IPS DF 19.7 (cell line): Measurements from ENCODE around the gene CHRM4.

Source experiments
- DNase-seq: peaks from one replicate; pipeline ENCODE4 v3.0.0-alpha.2; 2013; ENCODE audit warnings: low read depth, low spot score

CHRM4 gene

DNA sequence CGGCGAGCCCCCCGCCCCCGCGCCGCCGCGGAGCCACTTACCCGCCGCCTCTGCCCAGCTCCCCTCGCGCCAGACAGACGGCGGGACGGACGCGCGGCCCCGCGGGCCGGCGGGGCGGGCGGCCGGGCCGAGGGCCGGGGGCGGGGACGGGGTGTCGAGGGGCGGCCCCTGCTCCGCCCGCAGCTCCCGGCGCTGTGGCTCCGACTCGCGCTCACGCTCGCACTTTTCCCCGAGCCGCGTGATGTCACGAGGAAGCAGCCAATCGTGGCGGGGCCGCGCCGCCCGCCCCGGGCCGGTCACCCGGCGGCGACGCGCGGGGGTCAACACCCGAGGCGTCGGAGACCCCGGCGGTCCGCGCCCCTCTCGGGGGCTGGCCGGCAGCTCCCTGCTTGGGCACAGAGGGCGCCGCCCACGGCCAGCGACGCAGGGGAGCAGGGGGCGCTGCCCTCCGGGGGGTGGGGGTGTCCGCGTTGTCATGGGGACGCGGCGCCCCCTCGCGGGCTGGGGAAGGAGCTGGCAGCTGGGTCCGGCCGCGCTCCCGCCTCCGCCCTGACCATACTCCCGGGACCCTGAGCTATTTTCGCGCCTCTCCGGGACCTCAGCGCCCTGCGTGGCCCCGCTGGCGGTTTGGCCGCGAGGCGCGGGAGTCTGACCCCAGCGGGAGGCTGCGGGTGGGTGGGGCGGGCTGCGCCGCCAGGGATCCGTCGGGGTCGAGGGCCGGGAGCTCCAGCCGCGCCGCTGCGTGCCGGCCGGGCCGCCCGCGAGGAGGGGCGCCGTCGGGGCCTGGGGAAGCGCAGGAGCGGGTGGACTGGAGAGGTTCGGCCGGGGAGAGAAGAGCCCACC, at the start of gene CHRM4:
Gene CHRM4 (minus strand): TSS at position 199 of the 843 bp plus-strand sequence. CDS start 5,219 bp downstream, outside the sequence.
- DNase-seq, result no peak

DNA sequence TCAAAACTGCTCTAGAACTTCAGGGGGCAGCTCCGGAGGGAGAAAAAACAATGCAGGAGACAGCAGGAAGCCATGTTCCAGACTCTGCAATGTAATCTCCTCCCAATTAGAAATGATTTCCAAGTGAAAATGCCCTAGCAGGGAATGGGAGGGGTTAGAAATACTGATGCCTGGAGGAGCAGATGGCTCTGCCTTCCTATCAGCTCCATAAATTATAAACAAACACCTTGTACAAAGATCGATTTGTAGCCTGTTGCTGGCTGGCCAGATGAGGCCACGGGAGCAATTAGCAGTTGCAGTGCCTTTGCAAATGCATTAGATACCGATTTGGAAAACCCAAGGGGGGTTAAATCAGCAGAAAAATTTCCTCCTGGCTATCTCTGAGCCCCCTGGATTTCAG, 46.6 kb upstream of the CHRM4 start:
- no peak for DNase-seq

DNA sequence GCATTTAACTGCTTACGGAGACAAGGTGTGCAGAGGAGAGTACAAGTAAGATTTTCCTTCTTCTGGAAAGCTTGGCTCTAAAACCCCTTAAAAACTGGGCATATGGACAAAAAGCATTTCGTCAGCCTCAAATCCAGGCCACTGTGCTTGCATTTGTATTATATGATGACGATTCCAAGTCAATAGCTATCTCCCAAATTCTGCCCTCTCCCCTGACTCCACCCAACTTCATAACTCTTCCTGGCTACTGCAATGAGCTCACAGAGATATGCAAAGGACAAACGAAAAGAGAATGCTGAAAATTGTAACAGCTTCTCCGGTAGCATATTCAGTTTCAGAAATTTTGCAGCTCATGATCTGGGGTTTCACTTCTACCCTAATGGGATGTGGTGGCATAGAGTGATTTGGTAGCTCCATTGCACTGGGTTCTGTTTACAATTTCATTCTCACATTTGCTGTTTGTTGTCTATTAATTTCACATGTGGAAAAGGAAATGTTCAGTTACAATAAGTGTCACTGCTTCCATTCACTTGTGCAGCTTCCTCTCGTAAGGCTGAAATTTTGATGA, 45.6 kb upstream of the CHRM4 start:
- DNase-seq, result no peak

DNA sequence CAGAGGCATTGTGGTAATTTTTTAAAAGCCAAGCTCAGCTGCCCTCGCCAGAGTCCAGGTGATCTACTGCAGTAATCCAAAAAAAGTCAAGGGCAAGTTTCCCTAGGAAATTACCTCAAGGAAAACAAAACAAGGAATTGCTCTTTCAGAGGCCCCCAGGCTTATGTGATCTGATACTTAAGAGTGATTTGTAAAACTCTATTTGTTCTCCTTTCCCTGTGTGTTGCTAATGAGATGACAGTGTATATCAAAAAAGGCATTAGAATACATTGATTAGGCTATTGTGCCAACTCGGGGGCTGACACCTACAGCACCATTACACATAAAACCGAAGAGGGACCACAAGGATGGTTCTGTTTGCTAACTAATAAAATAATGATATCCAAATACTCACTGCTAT, 44.5 kb upstream of the CHRM4 start:
- no peak for DNase-seq

DNA sequence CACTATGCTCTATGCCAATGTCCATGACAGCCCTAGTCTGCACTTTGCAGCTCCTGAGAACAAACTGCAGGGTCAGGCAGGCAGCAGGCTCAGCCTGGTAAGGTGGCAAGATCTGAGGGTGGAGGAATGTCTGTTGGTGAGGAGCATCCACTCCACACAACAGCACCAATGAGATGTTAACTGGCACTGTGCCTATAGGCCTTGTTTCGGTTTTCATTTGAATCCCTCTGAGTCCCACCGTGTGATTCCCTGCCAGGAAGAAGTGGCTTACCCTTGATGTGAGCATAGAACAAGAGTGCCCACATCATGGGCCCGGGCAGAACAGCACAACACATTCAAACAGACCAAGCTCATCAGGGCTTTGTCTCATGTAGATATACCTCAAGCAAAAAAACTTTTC, 44.1 kb upstream of the CHRM4 start:
- no peak for DNase-seq

DNA sequence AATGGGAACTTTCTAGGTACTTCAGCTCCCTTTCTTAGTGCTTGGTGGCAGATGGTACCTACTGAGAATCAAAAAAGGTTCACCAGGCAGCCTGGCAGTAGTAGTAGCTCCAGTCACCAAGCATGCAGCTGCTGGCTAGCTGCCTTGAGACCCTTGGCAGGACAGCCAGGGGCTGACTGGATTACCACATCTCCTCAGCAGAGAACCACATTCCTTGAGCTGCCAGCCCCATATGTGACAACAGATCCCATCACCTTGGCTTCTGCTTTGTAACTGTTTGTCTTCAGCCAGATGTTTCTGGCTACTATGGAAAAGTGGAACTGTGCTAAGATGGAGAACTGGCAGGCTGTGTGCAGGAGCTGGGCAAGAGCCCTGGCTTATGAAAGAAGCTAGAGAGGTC, 39.6 kb upstream of the CHRM4 start:
- DNase-seq, result no peak

DNA sequence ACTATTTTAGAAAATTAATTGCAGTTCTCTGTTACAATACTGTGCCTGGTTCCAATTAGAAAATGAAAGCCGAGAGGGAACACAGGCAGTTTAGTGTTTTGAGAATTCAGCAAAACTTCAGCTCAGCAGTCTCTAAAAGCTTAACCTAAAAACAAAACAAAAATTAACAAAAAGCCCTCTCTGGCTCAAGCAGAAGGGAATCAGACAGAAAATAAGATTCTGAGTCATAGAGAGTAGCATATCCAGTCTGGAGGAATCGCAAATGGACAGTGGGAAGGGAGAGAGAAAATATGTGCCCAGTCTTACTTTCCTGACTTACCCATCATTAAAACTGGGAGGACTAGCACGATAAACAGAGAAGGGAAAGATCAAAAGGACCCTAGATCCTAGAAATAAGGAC, 38.1 kb upstream of the CHRM4 start:
- no peak for DNase-seq

DNA sequence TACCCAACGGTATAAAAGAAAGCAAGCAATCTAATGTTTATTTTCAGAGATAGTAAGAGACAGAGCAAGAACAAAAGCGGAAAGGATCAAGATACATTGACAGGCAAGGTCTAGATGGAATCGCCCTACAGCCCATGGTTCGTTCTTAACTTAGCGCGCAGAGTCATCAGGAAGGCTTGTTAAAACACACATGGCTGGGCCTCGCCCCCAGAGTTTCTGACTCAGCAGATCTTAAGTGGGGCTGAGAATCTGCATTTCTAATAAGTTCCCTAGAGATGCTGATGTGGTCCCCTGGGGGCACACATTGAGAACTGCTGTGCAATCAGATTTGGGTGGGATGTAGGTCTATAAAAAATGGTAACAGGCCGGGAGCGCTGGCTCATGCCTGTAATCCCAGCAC, 35.8 kb upstream of the CHRM4 start:
- peak; percentile 40 for DNase-seq

DNA sequence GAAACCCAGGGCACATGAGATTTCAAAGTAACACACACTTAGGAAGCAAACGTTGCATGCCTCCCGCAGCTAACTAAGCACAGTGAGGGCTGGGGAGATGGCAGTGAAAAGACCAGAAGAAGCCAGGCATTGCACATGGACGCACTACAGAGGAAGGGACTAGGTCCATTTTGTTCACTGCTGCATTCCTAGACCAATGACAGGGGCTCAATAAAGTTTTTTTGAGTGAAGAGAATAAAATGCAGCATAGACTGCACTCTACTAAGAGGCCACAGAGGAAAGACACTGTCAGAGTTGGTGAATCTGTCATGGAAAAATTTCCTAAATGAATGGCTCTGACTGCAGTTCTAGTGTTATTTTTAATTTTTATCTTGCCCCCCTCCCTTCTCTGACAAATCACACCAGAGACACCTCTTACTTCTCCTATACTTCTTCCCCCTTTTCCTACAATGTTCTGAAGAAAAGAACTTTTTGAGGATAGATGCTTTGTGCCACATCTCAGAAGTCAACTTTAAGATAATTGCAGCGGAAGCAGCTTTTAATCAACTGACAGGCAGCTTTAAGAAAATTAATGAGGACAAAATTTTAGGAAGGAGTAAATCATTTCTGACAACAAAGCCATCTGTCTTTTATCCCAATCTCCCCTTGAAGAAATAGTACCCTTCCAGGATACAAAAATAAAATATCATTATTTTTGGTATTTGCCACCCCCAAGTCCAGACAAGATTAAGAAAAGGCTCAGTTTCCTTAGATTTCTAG, 34.8 kb upstream of the CHRM4 start:
- no peak for DNase-seq

DNA sequence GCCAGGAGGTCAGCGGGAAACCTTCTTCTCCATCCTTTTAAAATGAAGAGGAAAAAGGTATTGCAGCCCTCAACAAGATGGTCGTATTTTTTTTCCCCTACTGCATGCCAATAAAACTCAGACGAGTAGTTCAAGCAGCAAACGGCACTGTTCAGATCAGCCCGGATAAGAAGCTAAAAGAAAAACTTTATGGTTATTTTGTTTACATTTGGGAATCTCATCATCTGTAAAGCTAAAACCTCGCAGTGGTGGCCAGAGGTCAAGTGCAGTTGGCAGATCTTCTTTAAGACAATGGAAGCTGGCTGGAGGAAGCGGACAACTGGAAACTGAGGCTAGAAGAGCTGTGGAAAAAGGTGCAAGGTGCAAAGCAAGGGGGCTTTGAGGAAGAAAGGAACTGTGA, 31.0 kb upstream of the CHRM4 start:
- no peak for DNase-seq

DNA sequence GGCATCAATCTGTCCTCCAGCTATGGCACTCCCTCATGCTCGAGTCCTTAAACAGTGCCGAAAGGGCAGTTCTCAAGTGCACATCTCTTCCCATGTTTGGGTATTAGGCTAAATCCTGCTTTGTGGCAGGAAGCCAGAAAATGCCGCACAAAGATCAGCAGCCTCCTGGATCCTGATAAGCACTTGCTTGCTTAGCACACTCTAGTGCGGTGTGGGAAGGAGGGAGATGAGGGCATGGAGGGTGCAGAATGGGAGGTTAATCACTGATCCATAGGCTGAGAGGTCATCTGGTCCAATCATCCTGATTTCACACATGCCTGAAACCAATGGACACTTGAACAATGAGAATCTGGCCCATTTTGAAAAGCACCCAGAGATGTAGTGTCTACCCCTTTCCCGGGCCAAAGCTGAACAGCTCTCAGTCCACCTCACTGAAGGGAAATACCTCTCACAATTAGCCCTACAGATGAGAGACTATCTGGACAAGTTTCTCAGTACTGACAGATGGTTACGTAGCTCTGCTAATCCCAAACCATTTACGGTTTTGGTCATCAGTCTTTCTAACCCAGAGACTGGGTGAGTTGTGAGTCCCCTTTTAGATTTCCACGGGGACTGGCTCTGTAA, 29.8 kb upstream of the CHRM4 start:
- no peak for DNase-seq

DNA sequence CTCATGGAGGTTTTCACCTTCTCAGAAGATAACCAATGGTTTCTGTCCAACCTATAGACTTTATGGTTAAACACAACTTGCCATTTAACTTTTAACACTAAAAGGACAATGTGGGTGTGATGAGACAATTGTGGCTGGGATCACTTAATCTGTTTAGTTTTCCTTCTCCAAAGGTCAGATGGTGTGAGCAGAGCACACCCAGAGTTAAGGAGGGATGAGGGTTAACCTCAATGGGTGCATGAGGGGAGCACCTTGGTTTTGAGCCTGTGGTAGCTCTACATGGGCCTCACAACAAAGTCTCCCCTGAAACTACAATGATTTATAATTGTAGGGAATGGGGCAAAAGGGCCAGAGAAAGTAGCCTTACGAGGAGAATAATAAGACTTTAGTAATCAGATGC, 28.9 kb upstream of the CHRM4 start:
- DNase-seq, result no peak

DNA sequence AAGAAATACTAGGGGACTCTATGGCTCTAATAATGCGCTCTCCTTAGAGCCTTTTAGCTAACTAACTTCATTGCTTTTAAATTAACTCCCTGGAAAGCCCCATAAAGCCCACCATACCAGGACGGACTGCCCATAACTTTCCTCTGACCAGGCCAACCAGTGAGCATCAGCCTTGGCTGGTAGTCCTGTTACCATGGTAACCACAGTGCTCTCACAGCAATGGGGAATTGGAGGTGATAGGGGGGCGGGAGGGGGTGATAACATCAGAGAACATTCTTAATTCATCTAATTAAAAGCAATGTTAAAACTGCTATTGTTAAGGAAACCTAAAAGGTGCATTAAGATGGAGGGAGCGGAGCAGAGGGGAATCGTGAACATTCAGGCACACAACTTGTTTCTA, 27.2 kb upstream of the CHRM4 start:
- DNase-seq, result no peak

DNA sequence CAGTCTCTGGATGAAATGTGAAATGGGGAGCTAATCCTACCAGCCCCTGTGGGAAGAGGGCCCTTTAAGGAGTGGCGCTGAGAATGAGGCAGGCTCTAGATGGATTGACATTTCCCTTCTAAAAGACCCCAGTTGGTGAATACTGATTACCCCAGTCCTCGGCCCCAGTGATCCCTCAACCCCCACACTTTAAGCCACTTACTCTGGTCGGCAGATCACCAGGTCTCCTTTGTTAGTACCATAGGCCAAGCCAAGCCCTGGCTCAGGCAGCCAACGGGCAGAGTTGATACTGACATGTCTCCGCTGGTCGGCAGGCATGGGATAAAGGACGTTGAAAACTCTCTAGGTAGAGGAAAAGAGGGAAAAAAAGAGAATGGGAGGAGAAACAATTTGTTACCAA, 26.1 kb upstream of the CHRM4 start:
- no peak for DNase-seq

DNA sequence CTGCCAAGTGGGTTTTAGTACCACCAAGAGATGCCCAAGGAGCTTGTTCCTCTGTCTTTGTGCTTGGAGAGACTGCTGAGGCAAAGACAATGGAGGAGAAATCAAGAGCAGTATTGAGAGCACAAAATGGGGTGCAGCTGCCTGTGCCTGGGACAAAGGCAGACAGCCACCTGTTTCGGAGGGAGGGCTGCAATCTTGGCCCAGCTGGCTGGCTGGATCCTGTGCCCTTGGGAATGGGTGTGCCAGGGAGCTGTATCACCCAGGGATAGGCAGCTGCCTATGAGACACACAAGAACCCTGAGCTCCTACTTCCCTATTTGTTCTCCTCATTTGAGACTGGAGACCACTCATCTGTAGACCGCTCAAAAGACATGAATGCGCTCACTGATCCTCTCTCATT, 23.3 kb upstream of the CHRM4 start:
- no peak for DNase-seq

DNA sequence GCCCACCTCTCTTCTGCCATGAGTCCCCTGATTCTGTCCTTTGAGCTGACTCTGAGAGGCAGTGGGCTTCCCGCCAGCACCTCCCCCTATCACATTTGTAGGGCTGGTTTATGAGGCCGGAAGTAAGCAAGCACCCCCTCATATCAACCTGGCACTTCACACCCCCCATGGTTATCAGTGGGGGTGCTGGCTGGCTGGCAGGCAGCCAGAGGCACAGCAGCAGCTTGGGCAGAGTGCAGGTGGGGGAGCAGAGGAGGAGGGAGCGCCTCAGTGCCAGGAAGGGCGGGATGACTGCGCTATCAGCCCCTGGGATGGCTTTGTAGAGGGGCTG, 22.9 kb upstream of the CHRM4 start:
- no peak for DNase-seq

DNA sequence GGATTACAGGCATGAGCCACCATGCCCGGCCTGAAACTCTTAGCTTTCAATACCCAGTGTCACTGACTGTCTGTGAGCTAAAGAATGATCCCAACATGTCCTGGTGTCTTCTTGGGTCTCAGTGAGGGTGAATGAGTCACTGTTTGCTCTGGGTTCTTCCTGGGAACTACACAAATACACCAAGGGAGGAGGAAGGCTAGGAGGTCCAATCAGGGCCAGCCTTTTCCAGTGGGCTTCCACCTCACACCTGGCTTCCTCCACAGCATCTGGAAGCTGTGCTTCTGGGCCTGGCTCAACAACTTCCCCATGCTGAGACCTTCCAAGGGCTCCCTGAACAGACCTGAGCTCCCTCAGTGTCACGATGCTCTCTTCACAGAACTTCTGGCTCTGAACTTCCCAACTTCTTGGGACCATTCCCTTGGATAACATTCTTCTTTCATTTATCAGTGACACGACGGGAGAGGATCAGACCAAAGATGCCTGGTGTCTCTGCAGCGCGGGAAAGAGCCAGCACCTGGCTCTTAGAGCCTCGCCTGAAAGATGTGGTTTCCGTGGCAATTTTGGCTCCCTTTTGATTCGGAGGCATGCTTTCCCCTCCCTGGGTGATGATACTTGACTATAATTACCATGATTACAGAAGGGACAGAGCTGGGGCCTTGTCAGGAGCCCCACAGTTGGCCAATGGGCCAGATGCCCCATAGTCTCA, 22.3 kb upstream of the CHRM4 start:
- no peak for DNase-seq

DNA sequence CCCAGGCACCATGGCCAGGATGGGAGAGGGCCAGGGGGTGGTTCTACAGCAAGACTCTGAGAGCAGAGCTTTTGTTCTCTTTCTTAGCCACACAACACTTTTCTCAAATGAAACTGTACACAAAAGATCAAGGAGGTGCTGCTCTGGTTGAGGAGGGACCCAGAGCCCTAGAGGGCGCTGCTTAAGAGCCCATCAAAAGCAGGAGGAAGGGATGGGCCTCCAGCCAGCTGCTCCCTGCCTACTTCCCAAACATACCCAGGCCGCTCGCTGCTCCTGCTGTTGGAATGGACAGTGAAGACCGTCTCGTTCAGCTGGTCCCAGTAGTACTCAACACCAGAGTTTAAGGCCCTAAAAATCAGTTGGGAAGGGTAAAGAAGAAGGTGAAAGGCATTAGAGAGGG, 18.4 kb upstream of the CHRM4 start:
- DNase-seq, result no peak

DNA sequence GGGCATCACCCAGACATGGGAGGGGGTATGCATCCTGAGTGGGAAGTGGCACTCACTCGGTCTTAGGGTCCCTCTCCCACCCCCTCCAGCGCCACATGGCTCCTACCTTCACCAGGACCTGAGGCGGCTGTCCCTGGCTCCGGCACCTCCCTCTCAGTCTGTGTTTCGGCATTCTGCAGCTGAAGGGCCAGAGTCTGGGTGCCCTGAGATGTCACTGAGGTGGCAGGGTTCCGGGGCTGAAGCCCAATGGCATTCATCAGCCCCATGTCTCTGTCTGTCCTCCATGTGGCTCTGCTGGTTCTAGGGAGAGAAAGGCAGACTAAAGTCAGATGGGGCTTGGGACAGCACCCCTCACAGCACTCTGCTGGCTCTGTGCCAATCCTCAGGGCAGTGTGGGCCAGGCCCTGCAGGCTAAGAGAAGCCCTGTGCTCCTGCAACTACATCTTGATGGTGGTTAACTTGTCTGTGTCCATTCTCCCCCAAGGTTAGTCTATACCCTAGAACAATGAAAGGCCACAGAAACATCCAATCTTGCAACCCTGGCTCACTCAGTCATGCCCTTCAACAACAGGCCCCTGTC, 16.9 kb upstream of the CHRM4 start:
- DNase-seq, result no peak

DNA sequence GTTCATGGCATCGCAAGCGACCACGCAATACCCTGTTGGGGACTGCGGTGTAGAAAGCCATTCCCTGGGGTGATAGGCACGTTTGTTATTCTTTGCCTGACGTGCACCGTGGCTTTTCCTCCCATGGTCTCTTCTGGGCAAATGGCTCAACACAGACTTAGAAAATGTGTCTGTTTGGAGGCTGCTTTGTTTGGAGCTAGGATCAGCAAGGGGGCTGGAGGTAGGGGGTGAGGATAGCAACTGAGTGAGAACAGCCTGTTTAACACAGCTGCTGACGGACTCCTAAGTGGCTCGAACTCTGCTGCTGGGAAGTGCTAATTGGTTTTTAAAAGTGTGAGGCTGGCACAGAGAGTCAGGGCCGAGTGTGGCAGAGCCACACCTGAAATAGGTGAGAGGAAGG, 16.1 kb upstream of the CHRM4 start:
- DNase-seq, result no peak

DNA sequence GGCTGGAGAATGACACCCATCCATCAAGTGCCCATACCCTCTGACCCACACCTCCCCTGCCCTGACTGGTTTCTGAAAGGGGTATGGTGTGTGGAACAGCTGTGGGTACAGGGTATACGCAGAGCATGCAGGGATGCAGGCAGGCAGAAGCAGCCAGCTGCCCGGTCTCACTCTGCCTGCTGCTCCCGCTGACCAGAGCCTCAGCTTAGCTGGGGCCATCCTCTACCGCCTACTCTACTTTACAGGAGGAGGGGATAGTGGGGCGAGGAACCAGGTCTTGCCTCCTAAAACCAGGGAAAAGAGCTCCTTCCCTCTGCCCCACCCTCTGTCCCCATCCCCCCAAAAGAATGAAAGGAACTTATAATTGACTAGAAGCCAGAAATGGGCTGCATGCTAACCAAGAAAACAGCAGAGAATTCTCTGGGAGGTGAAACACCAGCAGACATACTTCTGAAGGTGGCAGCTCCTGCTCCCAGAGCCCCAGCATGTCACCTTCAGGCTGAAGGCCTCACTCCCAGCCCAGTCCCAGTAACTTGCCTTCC, 13.0 kb upstream of the CHRM4 start:
- DNase-seq, result no peak
